PC-3 (cell line): ENCODE data around the gene ITPR3. TPM values are rescaled to one million over a fixed set of nuclear protein-coding genes. Genes with fewer than 3 reads are reported as not detected.

Experiments
- ATAC-seq: fragments of 200-7000 bp; cut with Tn5 transposase; 2 replicates; pipeline ENCODE4 v1.9.1; 2020; ENCODE audit warnings: mild to moderate bottlenecking, moderate library complexity
- BruUV-seq: library from RNA; stranded (reverse); fragments of 400-500 nt; replicated peaks from 2 replicates; lab custom pipeline; 2021; lab: Mats Ljungman, UMichigan
- CTCF ChIA-PET: fragments of 300-600 bp; sonication (Branson Sonifier 250); formaldehyde crosslinking; loops from one replicate; lab custom pipeline; 2022; ENCODE audit warnings: antibody characterized with exemption; lab: Charles Lee
- POLR2A ChIA-PET: fragments of 300-600 bp; sonication (Branson Sonifier 250); formaldehyde crosslinking; loops from one replicate; lab custom pipeline; 2022; ENCODE audit warnings: antibody characterized with exemption; ENCODE audit not compliant: unreplicated experiment; lab: Charles Lee
- DNase-seq: peaks from one replicate; pipeline ENCODE4 v3.0.0-alpha.2; 2015
- H2AFZ ChIP-seq: fragments of 300-600 bp; sonication (generic); 2 replicates; pipeline ENCODE4 v1.6.0; 2016; ENCODE audit warnings: antibody characterized with exemption, low read length
- H3F3A ChIP-seq: fragments of 300-600 bp; sonication (generic); one replicate; pipeline ENCODE4 v1.6.0; 2017; ENCODE audit warnings: antibody characterized with exemption, low read length, control low read depth, mild to moderate bottlenecking; ENCODE audit not compliant: unreplicated experiment
- H3K27ac ChIP-seq: fragments of 300-600 bp; sonication (generic); 2 replicates; pipeline ENCODE4 v1.5.1; 2016; ENCODE audit warnings: mild to moderate bottlenecking, low read length
- H3K27me3 ChIP-seq: fragments of 300-600 bp; sonication (generic); 2 replicates; pipeline ENCODE4 v1.6.1; 2016; ENCODE audit warnings: low read length, mixed read lengths
- H3K36me3 ChIP-seq: fragments of 300-600 bp; sonication (generic); 2 replicates; pipeline ENCODE4 v1.6.1; 2016; ENCODE audit warnings: low read depth, mixed run types, low read length, mixed read lengths
- H3K4me1 ChIP-seq: fragments of 300-600 bp; sonication (generic); 2 replicates; pipeline ENCODE4 v1.5.1; 2016; ENCODE audit warnings: low read length; ENCODE audit not compliant: insufficient read depth
- H3K4me2 ChIP-seq: fragments of 300-600 bp; sonication (generic); 2 replicates; pipeline ENCODE4 v1.6.0; 2016; ENCODE audit warnings: low read length
- H3K4me3 ChIP-seq: fragments of 300-600 bp; sonication (generic); 2 replicates; pipeline ENCODE4 v1.5.1; 2016; ENCODE audit warnings: mild to moderate bottlenecking, low read length, mixed read lengths
- H3K79me2 ChIP-seq: fragments of 300-600 bp; sonication (generic); 2 replicates; pipeline ENCODE4 v1.6.1; 2017; ENCODE audit warnings: low read length, mixed read lengths
- H3K9ac ChIP-seq: fragments of 300-600 bp; sonication (generic); 2 replicates; pipeline ENCODE4 v1.6.0; 2016; ENCODE audit warnings: mild to moderate bottlenecking, low read length
- H3K9me2 ChIP-seq: fragments of 300-600 bp; sonication (generic); replicated peaks from 2 replicates; pipeline ENCODE4 v1.6.1; 2016; ENCODE audit warnings: mixed run types, low read length, mixed read lengths
- H3K9me3 ChIP-seq: fragments of 300-600 bp; sonication (generic); 2 replicates; pipeline ENCODE4 v1.6.1; 2016; ENCODE audit warnings: low read length, mixed read lengths
- H4K20me1 ChIP-seq: fragments of 300-600 bp; sonication (generic); 2 replicates; pipeline ENCODE4 v1.6.1; 2016; ENCODE audit warnings: low read length, mixed read lengths
- CTCF ChIP-seq: fragments of 300-600 bp; sonication (generic); conservative IDR thresholded peaks from 2 replicates; pipeline ENCODE4 v1.5.1; 2017; ENCODE audit warnings: antibody characterized with exemption, low read depth, mild to moderate bottlenecking, low read length
- EZH2 ChIP-seq: fragments of 300-600 bp; sonication (generic); IDR thresholded peaks from one replicate; pipeline ENCODE4 v1.6.1; 2017; ENCODE audit warnings: antibody characterized with exemption, mild to moderate bottlenecking, low read length; ENCODE audit not compliant: unreplicated experiment
- EZH2phosphoT487 ChIP-seq: fragments of 300-600 bp; sonication (generic); IDR thresholded peaks from 2 replicates; pipeline ENCODE4 v1.6.1; 2018; ENCODE audit warnings: mild to moderate bottlenecking, antibody characterized with exemption, low read length, borderline replicate concordance
- intact Hi-C: fragments of 100-400 bp; cut with micrococcal nuclease; formaldehyde crosslinking; loops from 2 replicates; pipeline ENCODE4 v1.9.0; 2023
- total RNA-seq: library from RNA; depleted of rRNA; stranded (reverse); fragments of >200 nt; gene quantifications from 2 replicates; pipeline ENCODE4 v1.2.3, GENCODE V29; 2014

Gene ITPR3
- total RNA-seq, 1 experiment from 2014 or later = 41.8 TPM

GRCh38 chr6:33642897-33643296 is 21.8 kb downstream of the ITPR3 start:
- Histone ChIP-seq H4K20me1 (no peaks in the 10 kb centered on the region), H3K4me3 (no peak overlapping the region), H3F3A (no peaks in the 10 kb centered on the region), H3K36me3 (peaks cover 3% of the 10 kb centered on the region; the same call in 1 of the 2 replicates), H3K4me1 (no peaks in the 10 kb centered on the region), H2AFZ (no peak overlapping the region), H3K79me2 (peaks cover 7% of the 10 kb centered on the region; the same call in 1 of the 2 replicates), H3K27me3 (no peaks in the 10 kb centered on the region), H3K9me2 (no peaks in the 10 kb centered on the region), H3K9me3 (no peaks in the 10 kb centered on the region), H3K4me2 (no peak overlapping the region), H3K9ac (no peak overlapping the region), H3K27ac (no peak overlapping the region)
- DNase-seq = no peak
- POLR2A ChIA-PET = no interaction called here
- TF ChIP-seq CTCF = no peak
- no peak for TF ChIP-seq EZH2phosphoT487
- TF ChIP-seq EZH2 = no peak
- BruUV-seq = no TSS peak
- no peak for ATAC-seq
- CTCF ChIA-PET = no interaction called here
- intact Hi-C loops = no loop called here

GRCh38 chr6:33651403-33651802 is 30.3 kb downstream of the ITPR3 start:
- ATAC-seq (no peak), DNase-seq (no peak)
- Histone ChIP-seq H3K4me3 (no peak overlapping the region), H3F3A (no peaks in the 10 kb centered on the region), H3K36me3 (peaks cover 3% of the 10 kb centered on the region; the same call in 1 of the 2 replicates), H3K9ac (no peak overlapping the region), H3K4me2 (no peak overlapping the region), H3K27ac (no peak overlapping the region), H4K20me1 (no peaks in the 10 kb centered on the region), H2AFZ (no peak overlapping the region), H3K4me1 (no peaks in the 10 kb centered on the region), H3K9me3 (no peaks in the 10 kb centered on the region), H3K9me2 (no peaks in the 10 kb centered on the region), H3K27me3 (no peaks in the 10 kb centered on the region), H3K79me2 (0 out of 2 replicates have a peak, but pooled peaks cover 3% of the 10 kb centered on the region)
- intact Hi-C loops = no loop called here
- POLR2A ChIA-PET = no interaction called here
- no TSS peak for BruUV-seq
- TF ChIP-seq CTCF = no peak
- no peak for TF ChIP-seq EZH2phosphoT487
- no peak for TF ChIP-seq EZH2
- CTCF ChIA-PET = no interaction called here

- Histone ChIP-seq H4K20me1 (no peaks in the 10 kb centered on the region), H2AFZ (no peak overlapping the region), H3F3A (no peaks in the 10 kb centered on the region), H3K27ac (no peak overlapping the region), H3K36me3 (no peaks in the 10 kb centered on the region; the same call in 1 of the 2 replicates), H3K9me2 (no peaks in the 10 kb centered on the region), H3K9me3 (no peaks in the 10 kb centered on the region), H3K9ac (no peak overlapping the region), H3K4me2 (no peak overlapping the region), H3K79me2 (0 out of 2 replicates have a peak, but pooled peaks cover 3% of the 10 kb centered on the region), H3K4me1 (no peaks in the 10 kb centered on the region), H3K27me3 (no peaks in the 10 kb centered on the region), H3K4me3 (no peak overlapping the region)
- TF ChIP-seq EZH2phosphoT487 (no peak), EZH2 (no peak), CTCF (no peak)
- no peak for ATAC-seq
- POLR2A ChIA-PET = no interaction called here
- intact Hi-C loops = no loop called here
- CTCF ChIA-PET = no interaction called here
- BruUV-seq = no TSS peak
- DNase-seq = no peak
Measured at GRCh38 chr6:33652002-33652401, 30.9 kb downstream of the ITPR3 start.
